Mucosa of rectum (tissue), 2 donors: ENCODE data around the gene USF2.

Source experiments
- H3K27ac ChIP-seq, 2 donors: one replicate each; pipeline ENCODE4 v1.7.0; 2013; ENCODE audit warnings: inconsistent platforms in 2 of 2, low read depth in 2 of 2, low read length in 2 of 2
- H3K27me3 ChIP-seq, 2 donors: one replicate each; pipeline ENCODE4 v1.7.0; 2013; ENCODE audit warnings: low read length in 2 of 2; ENCODE audit not compliant: control insufficient read depth in 2 of 2, insufficient read depth in 2 of 2
- H3K36me3 ChIP-seq, 2 donors: one replicate each; pipeline ENCODE4 v1.7.0; 2013; ENCODE audit warnings: low read length in 2 of 2; ENCODE audit not compliant: control insufficient read depth in 2 of 2, insufficient read depth in 2 of 2
- H3K4me1 ChIP-seq, 2 donors: one replicate each; pipeline ENCODE4 v1.7.0; 2013; ENCODE audit warnings: low read length in 2 of 2, mild to moderate bottlenecking in 1 of 2; ENCODE audit not compliant: control insufficient read depth in 2 of 2, insufficient read depth in 2 of 2
- H3K4me3 ChIP-seq, 2 donors: one replicate each; pipeline ENCODE4 v1.7.0; 2013; ENCODE audit warnings: low read length in 2 of 2
- H3K9ac ChIP-seq, 2 donors: one replicate each; pipeline ENCODE4 v1.7.0; 2013; ENCODE audit warnings: low read length in 2 of 2, low read depth in 1 of 2, mild to moderate bottlenecking in 1 of 2
- H3K9me3 ChIP-seq, 2 donors: one replicate each; pipeline ENCODE4 v1.7.0; 2013; ENCODE audit warnings: low read length in 2 of 2; ENCODE audit not compliant: control insufficient read depth in 2 of 2
- donor health status: healthy.
- donor health status: Normal muscosa, but diverticular disease.

The USF2 gene

GRCh38 chr19:35310331-35310730 is 41.6 kb downstream of the USF2 start:
- H3K27ac ChIP-seq: no peak overlapping the region
- H3K27me3 ChIP-seq: no peaks in the 10 kb centered on the region
- no peaks in the 10 kb centered on the region for H3K9me3 ChIP-seq
- no peaks in the 10 kb centered on the region for H3K36me3 ChIP-seq
- H3K4me3 ChIP-seq: no peak overlapping the region
- no peaks in the 10 kb centered on the region for H3K4me1 ChIP-seq
- no peak overlapping the region for H3K9ac ChIP-seq

GRCh38 chr19:35310811-35311465 is 42.2 kb downstream of the USF2 start:
- no peaks in the 10 kb centered on the region for H3K27me3 ChIP-seq
- no peak overlapping the region for H3K9ac ChIP-seq
- no peaks in the 10 kb centered on the region for H3K36me3 ChIP-seq
- no peak overlapping the region for H3K27ac ChIP-seq
- H3K9me3 ChIP-seq: no peaks in the 10 kb centered on the region
- no peaks in the 10 kb centered on the region for H3K4me1 ChIP-seq
- no peak overlapping the region for H3K4me3 ChIP-seq

GRCh38 chr19:35311901-35312665 is 43.3 kb downstream of the USF2 start:
- H3K4me3 ChIP-seq: no peak overlapping the region
- no peaks in the 10 kb centered on the region for H3K4me1 ChIP-seq
- H3K36me3 ChIP-seq: no peaks in the 10 kb centered on the region
- H3K9me3 ChIP-seq: no peaks in the 10 kb centered on the region
- no peaks in the 10 kb centered on the region for H3K27me3 ChIP-seq
- H3K9ac ChIP-seq: no peak overlapping the region
- H3K27ac ChIP-seq: no peak overlapping the region

GRCh38 chr19:35313587-35313986 is 44.8 kb downstream of the USF2 start:
- no peaks in the 10 kb centered on the region for H3K4me1 ChIP-seq
- H3K9me3 ChIP-seq: no peaks in the 10 kb centered on the region
- H3K27me3 ChIP-seq: no peaks in the 10 kb centered on the region
- H3K4me3 ChIP-seq: no peak overlapping the region
- no peak overlapping the region for H3K27ac ChIP-seq
- no peak overlapping the region for H3K9ac ChIP-seq
- H3K36me3 ChIP-seq: no peaks in the 10 kb centered on the region

GRCh38 chr19:35314031-35314430 is 45.3 kb downstream of the USF2 start:
- Histone ChIP-seq H3K27ac (no peak overlapping the region), H3K4me1 (peaks cover 2% of the 10 kb centered on the region in 2 donors), H3K9ac (no peak overlapping the region), H3K9me3 (no peaks in the 10 kb centered on the region), H3K36me3 (no peaks in the 10 kb centered on the region), H3K4me3 (no peak overlapping the region), H3K27me3 (no peaks in the 10 kb centered on the region)

GRCh38 chr19:35314858-35315470 is 46.2 kb downstream of the USF2 start:
- Histone ChIP-seq H3K27me3 (no peaks in the 10 kb centered on the region), H3K4me3 (no peak overlapping the region), H3K4me1 (peaks cover 2 to 3% of the 10 kb centered on the region in 2 donors), H3K36me3 (no peaks in the 10 kb centered on the region), H3K9me3 (no peaks in the 10 kb centered on the region), H3K9ac (no peak overlapping the region), H3K27ac (no peak overlapping the region)

GRCh38 chr19:35315883-35316282 is 47.1 kb downstream of the USF2 start:
- Histone ChIP-seq H3K4me3 (no peak overlapping the region), H3K36me3 (no peaks in the 10 kb centered on the region), H3K27me3 (no peaks in the 10 kb centered on the region), H3K9ac (no peak overlapping the region), H3K4me1 (peaks cover 2 to 3% of the 10 kb centered on the region in 2 donors), H3K27ac (no peak overlapping the region), H3K9me3 (no peaks in the 10 kb centered on the region)

GRCh38 chr19:35316560-35316959 is 47.8 kb downstream of the USF2 start:
- no peak overlapping the region for H3K9ac ChIP-seq
- peaks cover 2 to 3% of the 10 kb centered on the region in 2 donors for H3K4me1 ChIP-seq
- no peak overlapping the region for H3K27ac ChIP-seq
- H3K4me3 ChIP-seq: no peak overlapping the region
- H3K36me3 ChIP-seq: no peaks in the 10 kb centered on the region
- H3K27me3 ChIP-seq: no peaks in the 10 kb centered on the region
- H3K9me3 ChIP-seq: no peaks in the 10 kb centered on the region

GRCh38 chr19:35317464-35318043 is 48.8 kb downstream of the USF2 start:
- Histone ChIP-seq H3K9me3 (no peaks in the 10 kb centered on the region), H3K36me3 (no peaks in the 10 kb centered on the region), H3K4me1 (peaks cover 2 to 3% of the 10 kb centered on the region in 2 donors), H3K27ac (no peak overlapping the region), H3K4me3 (no peak overlapping the region), H3K9ac (no peak overlapping the region), H3K27me3 (no peaks in the 10 kb centered on the region)
